ENCODE measurements around the gene COL24A1.

The COL24A1 gene
- 0.48 to 0.98 reads per million in 2 donors for total RNA-seq

DNA sequence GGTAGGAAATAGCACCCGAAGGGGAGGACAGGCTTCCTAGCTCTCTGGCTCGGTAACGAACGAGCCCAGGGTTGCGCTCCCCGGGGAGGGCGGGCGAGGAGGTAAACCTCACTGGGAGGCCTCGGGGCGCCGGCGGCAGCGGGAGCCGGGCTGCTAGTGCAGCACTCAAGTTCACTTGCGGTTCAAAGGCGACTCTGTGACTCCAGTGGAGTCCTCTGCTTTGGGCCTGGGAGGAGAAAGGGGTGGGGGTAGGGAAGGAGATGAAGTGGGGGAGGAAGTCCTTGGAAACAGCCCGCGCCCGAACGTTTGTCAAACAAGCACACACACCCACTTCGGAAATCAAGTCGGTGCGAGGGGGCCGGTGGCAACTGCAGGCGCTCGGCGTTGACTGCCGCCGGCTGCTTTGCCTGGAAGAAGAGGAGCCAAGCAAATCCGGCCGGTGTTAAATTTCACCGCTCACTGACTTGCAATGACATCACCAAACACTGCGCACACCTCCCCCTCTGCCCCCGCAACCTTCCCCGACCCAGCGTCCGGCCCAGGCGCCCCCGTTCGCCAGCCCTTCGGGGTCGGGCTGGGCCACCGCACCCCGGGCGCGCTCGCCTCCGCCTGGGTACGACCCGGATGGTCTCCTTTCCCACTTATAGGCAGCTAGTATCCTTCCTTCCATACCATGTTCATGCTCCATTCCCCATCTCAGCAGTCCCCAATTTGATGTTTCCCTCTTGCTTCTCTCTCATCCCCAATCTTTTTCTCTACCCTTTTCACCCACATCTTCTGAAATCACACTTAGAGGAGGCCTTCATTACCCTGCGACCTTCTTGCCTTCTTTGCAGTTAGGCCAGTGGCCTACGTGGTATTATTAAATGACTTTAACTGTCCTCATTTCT, at the start of gene COL24A1:
TSS of gene COL24A1 (minus strand) at position 207 of the 890 bp plus-strand sequence. CDS start 376 bp downstream, outside the sequence.
- no peak for DNase-seq

DNA sequence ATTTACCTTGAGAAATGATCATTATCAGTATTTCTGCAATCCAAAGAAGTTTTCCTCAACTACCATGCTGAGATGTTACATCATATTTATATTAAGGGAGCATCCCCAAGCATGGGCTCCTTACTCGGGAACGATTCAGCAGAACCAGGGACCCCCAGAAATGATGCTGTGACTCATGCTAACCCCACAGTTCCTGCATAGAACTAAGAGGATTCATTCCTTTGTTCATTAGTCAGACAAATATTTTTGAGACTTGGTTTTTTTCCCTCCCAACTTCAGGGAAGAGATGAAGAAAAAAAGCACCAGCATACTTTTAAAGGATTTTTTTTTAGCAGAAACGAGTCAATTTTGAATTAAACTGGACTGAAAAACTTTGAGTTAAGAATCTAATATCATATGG, 49.2 kb upstream of the COL24A1 start:
- DNase-seq = no peak

DNA sequence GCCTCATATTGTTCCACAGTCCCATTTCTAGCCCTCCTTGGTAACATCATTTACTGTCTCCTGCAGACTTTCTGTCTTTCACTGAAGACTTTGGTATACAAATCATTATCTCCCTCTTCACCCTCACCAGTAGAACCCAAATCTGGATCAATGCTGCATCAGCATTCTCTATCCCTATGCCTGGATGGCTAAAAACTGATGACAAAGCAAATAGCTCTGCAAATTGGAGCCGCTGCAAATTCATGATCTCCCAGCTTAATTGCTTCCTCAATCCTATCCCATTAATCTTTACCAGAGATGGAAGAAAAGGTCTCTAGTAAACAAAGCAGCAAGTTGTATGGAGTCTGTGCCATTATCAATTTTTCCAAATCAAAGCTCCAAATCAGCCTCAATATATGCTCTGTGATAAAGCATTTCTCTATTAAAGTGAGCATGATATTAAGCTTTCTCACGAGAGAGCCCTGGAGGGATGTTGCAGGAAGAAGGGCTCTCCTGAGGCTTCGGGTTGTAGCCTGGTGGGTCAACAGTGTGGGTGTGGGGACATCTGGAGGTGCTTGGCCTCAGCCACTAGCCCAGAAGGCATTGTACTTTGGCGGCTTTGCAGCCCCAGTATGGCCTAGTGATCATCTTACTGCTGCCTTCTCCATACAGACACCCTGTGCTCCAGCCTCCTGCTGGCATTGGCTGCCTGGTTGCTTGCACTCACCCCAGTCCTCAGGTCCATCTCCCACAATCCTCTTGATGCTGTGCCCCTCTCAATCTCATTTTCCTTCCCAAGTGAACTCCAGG, 46.2 kb upstream of the COL24A1 start:
- DNase-seq = no peak

DNA sequence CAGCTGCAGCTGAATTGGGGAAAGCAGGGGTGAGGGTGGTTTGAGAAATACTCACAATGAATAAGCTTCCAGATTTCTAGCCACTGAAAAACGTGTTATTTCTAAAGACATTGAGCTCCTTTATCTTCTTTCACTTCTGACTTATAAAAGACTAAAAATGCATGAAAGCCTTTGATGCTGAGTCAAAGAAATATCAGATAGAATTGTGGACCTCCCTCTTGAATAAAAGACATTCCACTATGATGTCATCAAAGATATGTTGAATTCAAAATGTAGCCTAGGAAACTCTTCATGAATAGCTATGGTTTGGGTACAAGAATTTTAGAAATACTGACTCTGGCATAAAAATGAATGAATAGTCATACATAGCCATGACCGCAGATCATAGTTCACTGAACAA, 44.7 kb upstream of the COL24A1 start:
- no peak for DNase-seq

DNA sequence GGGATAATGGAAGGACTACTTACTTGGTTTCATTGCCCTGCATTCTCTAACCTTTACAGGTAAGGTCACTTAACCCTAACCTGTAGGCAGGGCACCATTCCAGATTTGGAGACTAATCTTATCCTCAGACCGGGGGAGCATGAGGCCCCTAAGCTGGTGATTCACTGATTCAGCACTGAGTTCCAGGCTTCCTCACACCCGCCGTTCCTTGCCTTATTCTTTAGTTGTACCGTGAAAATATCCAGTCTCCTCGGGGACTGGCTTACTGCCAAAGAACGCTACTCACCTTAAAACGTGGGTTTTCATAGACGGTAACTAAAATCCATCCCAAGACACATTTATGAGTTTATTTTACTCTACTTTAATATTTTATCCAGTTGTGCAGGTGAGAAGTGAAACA, 44.3 kb upstream of the COL24A1 start:
- DNase-seq = no peak

DNA sequence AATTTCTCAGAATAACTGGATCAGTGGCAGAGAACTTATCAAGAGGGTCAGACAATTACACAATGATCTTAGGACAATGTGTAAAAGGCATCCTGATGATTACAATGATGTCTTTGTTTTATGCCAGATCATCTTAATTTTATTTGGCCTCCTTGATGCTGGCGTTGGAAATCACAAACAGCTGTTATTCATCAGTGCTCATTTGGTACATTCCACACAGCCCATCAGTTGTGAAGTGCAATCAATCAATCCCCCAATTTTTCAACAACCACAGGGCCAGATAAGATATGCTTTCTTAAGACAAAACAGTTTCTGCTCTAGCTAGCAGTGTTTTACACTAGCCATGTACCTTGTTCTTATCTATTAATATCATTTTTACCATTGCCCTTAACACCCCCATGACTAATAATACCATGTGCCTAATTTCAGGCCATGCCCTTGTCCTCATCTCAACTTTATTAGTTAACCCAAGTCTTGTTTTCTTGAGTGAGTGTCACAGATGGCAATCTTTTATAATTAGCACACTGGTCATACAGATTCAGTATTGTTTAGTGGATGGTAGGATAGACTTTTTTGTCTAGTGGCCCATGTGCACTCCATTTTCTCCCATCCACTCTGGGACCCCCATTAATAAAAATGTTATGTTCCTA, 40.8 kb upstream of the COL24A1 start:
- DNase-seq = no peak

DNA sequence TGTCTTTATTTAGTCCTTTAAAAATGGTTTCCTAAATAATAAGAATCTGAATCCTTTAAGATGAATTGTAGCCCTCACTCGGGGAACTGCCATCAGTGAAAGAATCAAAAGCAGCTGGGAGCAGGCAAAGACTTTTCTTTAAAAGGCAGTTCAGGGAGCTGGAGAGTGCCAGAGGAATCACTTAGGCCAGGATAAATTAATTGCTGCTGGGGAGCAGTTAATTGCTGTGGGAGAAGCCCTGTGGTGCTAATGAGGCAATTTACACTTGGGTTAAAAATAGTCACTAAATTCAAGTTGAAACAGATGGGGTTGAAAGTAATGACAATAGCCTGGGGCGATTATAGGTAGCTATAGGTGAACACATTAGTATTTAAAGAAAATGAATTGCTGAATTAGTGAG, 38.7 kb upstream of the COL24A1 start:
- no peak for DNase-seq

DNA sequence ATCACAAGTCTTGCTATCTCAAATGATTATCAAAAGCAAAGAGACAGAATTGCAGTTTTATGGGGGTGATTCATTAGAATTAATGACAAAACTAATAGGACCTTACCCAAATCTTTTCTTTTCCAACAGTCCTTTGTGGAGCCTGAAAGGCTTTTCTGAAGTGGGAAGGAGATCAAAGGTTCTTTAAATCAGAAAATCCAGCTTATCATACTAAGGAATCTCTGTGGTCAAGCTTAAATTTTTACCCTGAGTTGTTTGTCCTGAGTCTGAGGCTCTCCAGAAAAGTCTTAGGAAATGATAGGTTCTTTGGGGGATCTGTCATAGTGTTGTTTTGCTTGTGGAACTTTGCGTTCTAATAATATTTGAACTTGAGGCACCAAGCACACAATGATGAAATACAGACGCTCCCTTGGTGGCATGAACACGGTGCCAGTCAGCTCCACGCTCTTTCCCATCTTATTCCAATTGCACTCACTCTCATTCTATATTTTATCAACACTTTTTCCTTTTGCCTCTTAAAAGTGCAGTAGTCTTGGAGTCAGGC, 38.0 kb upstream of the COL24A1 start:
- no peak for DNase-seq

DNA sequence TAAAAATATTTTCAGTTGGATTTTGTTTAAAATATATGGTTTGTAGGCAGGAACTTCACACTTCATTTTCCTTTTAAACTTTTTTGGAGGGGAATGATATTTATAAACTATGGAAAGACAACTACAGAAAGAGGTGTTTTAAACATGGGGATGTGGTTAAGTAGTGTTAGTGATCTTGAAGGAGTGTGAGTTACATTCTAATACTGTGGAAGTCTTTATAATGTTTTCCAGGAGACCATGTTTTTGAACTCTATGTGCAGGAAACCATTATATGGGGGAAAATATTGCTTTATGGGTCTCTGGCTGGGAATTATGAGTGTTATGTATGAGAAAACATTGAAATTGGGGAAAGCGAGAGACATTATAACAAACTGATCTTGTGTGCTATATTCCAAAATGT, 35.8 kb upstream of the COL24A1 start:
- DNase-seq = no peak

DNA sequence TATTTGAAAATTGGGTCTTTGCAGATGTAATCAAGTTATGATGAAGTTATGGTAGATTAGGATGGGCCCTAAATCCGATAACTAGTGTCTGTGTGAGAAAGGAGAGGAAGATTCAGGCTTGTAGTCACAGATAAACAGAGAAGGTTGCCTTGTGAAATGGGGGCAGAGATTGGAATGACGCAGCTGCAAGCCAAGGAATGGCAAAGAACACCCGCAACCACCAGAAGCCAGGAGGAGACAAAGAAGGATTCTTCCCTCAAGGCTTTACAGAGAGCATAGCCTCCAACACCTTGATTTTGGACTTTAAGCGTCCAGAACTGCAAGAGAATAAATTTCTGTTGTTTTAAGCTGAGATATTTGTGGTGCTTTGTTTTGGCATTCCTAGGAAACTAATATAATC, 35.4 kb upstream of the COL24A1 start:
- no peak for DNase-seq

DNA sequence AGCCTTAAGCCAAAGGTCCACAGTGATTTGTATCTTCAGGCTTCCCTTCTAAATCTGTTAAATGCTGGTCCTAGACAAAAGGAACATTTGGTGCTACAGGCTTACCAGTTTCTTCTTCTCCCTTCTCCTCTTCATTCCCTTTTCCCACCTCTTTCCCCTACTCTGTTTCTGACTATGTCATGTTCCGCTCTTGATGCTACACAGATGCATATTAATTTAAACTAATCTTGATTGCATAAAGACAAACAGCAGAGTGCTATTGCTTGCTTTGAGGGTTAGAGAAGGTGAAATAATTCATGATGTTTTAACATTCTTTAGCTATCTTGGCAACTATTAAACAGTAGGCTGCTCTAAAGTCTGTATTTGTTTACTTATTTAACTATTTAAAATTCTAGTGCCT, 34.3 kb upstream of the COL24A1 start:
- DNase-seq = no peak

DNA sequence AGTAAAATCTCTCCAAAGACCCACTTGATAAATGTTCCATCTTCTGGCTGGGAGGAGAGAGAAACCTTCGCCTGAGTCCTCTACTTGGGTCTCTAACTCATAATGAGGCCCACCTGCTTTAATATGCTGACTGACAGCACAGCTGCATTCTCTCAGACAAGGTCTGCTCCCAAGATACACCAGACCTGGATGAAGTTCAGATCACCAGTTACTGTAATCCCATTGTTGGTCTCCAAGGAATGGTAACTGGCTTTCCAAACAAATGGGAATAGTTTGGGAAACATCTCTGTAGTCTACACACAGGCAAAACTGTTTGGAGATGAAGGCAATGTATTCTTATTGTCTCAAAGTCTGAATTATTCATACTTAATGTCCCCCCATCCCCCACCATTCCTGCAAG, 27.9 kb upstream of the COL24A1 start:
- DNase-seq = no peak

DNA sequence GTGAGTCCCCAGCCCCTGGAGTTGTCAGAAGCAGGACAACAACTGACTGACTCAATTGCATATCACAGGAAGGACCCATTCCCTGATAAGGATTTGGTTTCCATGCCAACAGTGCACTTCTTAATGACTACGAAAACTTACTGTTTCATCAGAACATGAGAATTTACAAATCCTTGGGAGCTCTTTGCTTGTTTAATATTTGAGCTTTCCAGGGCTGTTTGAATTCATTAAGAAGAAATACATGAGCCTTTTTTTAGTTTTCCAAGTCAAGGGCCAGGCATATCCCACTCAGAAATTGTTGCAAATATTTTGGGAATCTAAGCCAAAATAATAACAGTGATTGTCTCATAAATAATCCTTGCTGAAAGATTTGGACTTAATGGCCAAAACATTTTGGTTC, 27.2 kb upstream of the COL24A1 start:
- no peak for DNase-seq

DNA sequence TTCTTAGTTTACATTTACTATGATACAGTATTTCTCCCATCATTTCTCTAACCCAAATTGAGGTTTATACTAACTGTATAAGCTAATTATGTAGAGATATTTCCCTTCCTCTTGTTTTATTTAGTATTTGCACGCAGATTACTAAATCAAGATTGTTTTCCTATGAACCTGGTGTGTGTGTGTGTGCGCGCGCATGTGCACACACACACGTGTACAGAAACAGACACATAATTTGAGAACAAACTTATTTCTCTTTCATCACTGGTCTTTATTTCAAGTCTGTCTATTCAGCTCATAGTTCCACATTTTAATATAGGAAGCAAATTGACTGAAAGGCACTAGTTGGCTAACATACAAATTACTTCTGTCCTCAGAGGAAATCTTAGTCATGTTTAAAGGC, 19.7 kb upstream of the COL24A1 start:
- no peak for DNase-seq

DNA sequence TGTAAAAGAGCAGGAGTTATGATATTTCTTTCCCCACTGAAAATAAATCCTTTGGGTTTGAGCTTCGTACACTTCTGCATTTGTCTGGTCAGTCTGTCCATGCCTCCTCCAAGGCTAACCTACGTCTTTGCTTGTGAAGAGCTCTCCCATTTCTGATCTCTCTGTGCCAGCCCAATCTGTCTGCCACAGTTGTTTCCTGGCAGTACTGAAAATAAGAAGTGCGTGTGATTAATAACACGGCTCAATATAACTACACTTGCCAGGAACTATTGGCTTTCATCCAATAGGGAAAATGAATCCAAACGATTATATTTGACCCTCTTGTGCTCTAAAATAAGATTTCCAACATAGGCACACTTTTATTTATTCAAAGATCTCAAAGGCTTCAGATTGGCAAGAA, 19.2 kb upstream of the COL24A1 start:
- DNase-seq = no peak

DNA sequence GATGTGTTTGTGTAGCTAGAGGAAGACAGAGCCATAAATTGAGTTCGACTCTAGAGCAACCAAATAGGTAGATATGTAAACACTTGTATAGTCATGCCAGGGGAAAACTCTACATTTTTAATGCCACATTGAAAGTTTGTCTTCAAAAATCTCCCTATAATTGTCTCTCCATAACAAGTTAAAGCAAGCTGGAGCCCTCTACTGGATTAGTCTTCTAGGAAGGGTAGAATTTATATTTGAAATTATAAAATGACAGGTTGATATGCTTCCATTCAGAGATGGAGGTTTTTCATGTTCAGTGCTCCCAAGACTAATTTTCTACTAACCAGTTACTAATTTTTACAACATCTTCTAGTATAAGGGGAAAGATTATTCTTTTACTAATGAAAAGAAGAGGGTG, 13.1 kb upstream of the COL24A1 start:
- no peak for DNase-seq

DNA sequence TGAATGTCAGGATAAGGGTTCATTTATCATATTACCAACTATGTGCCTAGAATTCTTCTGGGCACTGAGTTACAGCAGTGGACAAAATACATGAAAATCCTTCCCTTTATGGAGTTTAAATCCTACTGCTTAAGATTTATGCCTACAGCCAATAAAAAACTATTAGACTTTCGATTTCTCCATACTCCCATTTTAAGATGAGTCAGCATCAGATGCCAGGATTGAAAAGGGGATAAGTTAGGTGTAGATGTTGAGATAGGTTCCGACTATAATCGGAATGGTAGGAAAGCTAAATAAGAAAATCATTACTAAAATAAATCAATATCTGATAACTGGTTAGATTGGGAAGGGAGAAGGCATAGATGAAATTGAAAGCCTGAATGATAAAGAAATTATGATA, 3.2 kb upstream of the COL24A1 start:
- no peak for DNase-seq

DNA sequence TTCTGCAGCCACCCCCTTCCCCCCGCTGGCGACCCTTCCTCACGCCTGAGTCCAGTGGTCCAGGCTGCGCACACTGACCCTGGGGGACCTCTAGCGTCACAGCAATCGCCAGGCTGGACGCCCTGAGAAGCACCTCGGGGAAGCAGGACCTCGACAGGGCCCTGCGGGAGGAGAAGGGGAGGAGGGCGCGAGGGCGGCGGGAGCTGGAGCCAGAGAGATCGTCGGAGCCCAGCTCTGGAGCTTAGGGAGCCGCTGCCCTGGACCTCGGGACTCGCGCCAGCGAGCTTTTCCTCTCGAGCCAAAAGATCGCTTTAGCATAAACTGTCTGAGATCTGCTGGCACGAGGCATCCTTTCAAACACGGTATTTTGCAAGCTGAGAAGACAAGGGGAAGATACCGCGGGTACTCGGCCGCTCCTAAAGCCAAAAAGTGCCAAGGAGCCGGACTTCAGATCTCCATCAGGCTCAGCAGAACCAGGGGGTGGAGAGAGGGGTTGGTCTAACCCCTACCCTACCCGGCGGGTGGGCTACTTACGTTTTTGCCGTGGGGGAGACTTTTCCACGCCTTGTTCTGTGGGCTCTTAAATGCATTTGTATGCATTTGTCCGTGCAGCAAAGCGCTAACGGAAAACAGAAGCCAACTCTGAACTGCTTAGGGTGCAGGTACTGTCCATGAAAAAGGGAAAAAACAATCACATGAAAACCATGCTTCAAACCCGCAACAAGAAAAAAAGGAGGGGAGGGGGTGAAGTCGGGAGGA, 586 bp downstream of the COL24A1 start:
- no peak for DNase-seq

DNA sequence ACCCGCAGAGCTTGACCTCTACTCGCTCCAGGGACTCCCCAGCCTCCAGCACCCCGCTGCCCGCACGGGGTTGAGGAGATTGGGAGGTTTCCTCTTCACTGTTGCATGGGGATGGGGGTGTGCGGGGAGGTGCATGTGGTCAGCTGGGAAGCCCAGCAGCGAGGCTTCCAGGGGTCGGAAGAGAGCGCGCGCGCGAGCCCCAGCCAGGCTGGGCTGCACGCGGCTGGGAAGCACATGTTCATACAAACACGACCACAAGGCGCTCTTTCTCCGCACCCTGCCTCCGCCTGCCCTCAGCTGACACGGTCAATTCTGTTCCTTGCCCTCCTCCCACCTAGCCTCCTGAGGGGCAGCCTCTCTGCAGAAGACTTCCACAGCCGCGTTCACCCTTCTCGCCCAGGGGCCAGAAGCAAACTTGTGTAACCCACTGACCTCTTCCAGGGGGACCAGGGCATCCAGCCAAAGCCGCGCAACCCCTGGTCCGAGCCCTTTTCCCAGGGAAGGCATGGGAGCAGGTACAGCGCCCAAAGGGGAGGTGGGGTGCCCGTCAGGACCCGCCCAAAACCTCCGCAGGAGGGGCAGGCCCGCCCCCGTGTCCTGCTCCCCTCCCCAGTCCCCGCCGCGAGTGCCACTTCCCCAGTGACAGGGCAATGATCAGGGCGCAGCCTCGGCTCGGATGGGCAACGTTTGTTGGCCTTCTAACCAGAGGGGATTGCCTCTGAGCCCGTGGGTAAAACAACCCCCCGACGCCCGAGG, 1.3 kb downstream of the COL24A1 start:
- DNase-seq = no peak

DNA sequence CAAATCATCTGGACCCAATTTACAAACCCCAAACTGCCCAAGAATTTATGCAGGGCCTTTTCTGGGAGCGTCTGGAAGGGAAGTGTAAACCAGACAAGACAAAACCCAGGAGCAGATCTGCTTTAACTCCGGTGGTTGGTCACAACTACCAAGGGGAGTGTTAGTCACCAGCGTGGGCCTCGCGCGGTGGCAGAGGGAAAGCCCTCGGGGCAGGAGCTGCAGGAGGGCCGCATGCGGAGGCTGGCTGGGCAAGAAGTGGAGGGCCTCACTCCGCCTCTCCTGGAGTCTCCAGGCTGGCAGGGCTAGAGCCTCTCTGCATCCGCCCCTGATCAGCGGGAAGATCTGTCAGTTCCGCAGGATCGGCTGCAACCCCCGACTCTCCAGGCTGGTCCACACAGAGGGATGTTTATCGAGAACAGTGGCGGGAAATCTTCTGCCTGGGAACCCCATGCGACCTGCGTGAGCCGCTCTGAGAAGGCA, 2.0 kb downstream of the COL24A1 start:
- DNase-seq = no peak

DNA sequence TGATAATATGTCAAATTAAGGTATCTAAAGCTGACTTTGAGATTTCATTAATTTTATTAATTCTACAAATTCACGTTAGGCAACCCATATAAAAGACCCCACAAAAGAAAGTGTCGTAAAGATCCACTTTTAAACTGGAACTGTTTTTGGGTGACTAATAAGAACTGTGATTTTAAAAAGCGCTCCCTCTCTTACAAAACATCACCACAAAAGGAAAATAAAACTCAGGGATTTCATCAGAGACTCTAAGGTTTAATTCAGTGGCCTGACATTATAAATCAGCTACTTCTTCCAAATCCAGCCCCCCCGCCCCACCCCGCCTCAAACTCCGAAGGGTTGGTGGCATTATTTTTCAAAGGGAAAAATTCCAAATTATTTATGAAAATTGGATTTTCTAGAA, 2.7 kb downstream of the COL24A1 start:
- DNase-seq = no peak

DNA sequence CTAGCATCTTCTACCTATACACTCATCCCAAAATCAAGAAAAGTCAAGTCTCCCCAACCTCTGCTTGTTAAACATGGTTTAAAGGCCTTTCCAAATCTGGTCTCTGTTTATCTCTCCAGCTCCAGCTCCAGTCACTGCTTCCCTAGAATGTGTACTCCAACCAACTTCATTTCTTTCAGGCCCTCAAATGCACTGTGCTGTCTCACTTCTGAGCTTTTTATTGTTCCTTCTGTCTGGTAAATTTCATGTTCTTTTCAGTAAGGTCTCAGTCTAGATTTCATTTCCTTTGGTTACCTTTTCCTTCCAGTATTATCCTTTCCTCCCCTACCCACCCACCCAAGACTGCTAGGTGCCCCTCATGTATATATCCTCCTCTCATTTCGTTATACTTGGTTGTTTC, 3.7 kb downstream of the COL24A1 start:
- no peak for DNase-seq

Measured in T-helper 9 cell (primary cell).